ENCODE measurements around the gene AIG1. TPM values are rescaled to one million over a fixed set of nuclear protein-coding genes. Genes with fewer than 3 reads are reported as not detected.

The AIG1 gene
- total and polyA plus RNA-seq, 2 of the 4 experiments (the other 2 are of a cell fraction) = 21.3 to 27.1 TPM

GRCh38 chr6:143100429-143100828 is 39.7 kb downstream of the AIG1 start:
- H3K18ac ChIP-seq (ENCODE audit: low read depth, low read length) = no peak overlapping the region
- no peak overlapping the region for H3K14ac ChIP-seq (replicated peaks; ENCODE audit: low read depth, low read length)
- H4K20me1 ChIP-seq (ENCODE audit: insufficient read depth, low read length) = no peaks in the 10 kb centered on the region
- no peak overlapping the region for H2AK9ac ChIP-seq (replicated peaks; ENCODE audit: low read depth, low read length, poor library complexity)
- CTCF ChIA-PET = no interaction called here
- peaks cover 0 to 6% of the 10 kb centered on the region in 2 experiments; a peak in 1 of 4 replicates for H3K79me1 ChIP-seq (ENCODE audit: low read depth in 1 of 2, low read length in 2 of 2)
- dilution Hi-C loops (cut with HindIII; ENCODE audit: low sequenced_read_pairs, unreplicated experiment) (no loop called here), intact Hi-C loops (cut with micrococcal nuclease) (no loop called here), in situ Hi-C loops (cut with MboI; ENCODE audit: low sequenced_read_pairs) (no loop called here)
- POLR2A ChIA-PET (ENCODE audit: unreplicated experiment) = no interaction called here
- no peaks in the 10 kb centered on the region; the same call in 1 of the 2 replicates for H3K9me1 ChIP-seq (ENCODE audit: insufficient read depth, low read length)
- H2AFZ ChIP-seq (replicated peaks; ENCODE audit: low read length, poor library complexity) = no peak overlapping the region
- BruUV-seq (replicated peaks) = no TSS peak
- no peak overlapping the region for H4K91ac ChIP-seq (ENCODE audit: insufficient read depth, low read depth, low read length)
- DNase-seq (no peak), ATAC-seq (ENCODE audit: low read depth) (no peak)
- no peak overlapping the region for H3K9ac ChIP-seq (ENCODE audit: low read depth, low read length)
- no CpG with 5 or more reads among the region's 2 CpGs for WGBS, 2 experiments (ENCODE audit: extremely low coverage in 2 of 2, insufficient read length in 1 of 2)
- H3K4me3 ChIP-seq (ENCODE audit: insufficient read depth, low read depth, low read length) = no peak overlapping the region
- peak; percentile 83 for TF ChIP-seq CEBPB (IDR thresholded peaks at IDR 0.05; ENCODE audit: low read depth, low read length)
- no peak for TF ChIP-seq CHD1 (IDR thresholded peaks at IDR 0.05; ENCODE audit: low read depth, low read length)
- no peak overlapping the region for H3K27ac ChIP-seq (ENCODE audit: insufficient read depth, low read length)
- H3K9me3 ChIP-seq (ENCODE audit: control insufficient read depth, insufficient read depth, low read length) = no peaks in the 10 kb centered on the region
- no peak overlapping the region for H2BK15ac ChIP-seq (ENCODE audit: low read depth, low read length)
- H3K23ac ChIP-seq (ENCODE audit: low read depth, low read length) = no peak overlapping the region
- H3K56ac ChIP-seq (ENCODE audit: extremely low read depth, insufficient read depth, low read length) = no peak overlapping the region
- no peak overlapping the region for H4K8ac ChIP-seq (ENCODE audit: low read depth in 2 of 2, low read length in 2 of 2)
- no peak overlapping the region for H3K4ac ChIP-seq (ENCODE audit: low read depth, low read length)
- H4K5ac ChIP-seq (ENCODE audit: low read depth, low read length) = no peak overlapping the region
- no peaks in the 10 kb centered on the region for H3K36me3 ChIP-seq (ENCODE audit: control insufficient read depth, insufficient read depth, low read length)
- H2BK20ac ChIP-seq (ENCODE audit: low read depth, low read length) = no peak overlapping the region
- H2BK5ac ChIP-seq (ENCODE audit: low read depth, low read length, poor library complexity, severe bottlenecking) = no peak overlapping the region
- H3K4me2 ChIP-seq (ENCODE audit: low read depth, low read length) = no peak overlapping the region
- no peaks in the 10 kb centered on the region for H3K27me3 ChIP-seq (ENCODE audit: control insufficient read depth, insufficient read depth, low read length)
- no peak overlapping the region for H2BK120ac ChIP-seq (ENCODE audit: low read depth, low read length)
- no peak overlapping the region for H2AK5ac ChIP-seq (ENCODE audit: low read depth, low read length)
- H3K4me1 ChIP-seq (ENCODE audit: control insufficient read depth, insufficient read depth, low read length) = peaks cover 3% of the 10 kb centered on the region
